ENCODE data around the gene RMI2. TPM values are rescaled to one million over a fixed set of nuclear protein-coding genes. Genes with fewer than 3 reads are reported as not detected.

RMI2 gene
- total RNA-seq, 4 donors from 2014 or later: 0.34 to 1.9 (median 0.66) TPM; not detected in 1

DNA sequence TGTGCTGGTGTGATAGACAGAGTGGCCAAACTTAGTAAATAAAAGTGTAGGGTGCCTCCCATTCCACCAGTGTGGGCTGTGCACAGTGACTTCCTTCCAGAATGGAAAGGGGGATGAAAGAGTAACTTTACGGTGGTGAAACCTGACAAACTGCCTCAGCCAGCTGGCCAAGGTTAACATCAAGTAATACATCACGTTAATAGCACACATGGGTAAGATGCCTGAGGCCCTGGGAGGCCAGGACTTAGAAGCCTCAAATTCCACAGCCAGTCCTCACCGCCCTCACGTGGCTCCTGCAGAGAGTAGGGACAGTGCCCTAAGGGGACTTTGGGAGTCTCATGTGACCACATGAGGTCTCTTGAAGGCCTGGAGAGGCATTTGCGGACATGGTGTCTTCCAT, 14.1 kb downstream of the RMI2 start:
- TF ChIP-seq, protein P1, sequence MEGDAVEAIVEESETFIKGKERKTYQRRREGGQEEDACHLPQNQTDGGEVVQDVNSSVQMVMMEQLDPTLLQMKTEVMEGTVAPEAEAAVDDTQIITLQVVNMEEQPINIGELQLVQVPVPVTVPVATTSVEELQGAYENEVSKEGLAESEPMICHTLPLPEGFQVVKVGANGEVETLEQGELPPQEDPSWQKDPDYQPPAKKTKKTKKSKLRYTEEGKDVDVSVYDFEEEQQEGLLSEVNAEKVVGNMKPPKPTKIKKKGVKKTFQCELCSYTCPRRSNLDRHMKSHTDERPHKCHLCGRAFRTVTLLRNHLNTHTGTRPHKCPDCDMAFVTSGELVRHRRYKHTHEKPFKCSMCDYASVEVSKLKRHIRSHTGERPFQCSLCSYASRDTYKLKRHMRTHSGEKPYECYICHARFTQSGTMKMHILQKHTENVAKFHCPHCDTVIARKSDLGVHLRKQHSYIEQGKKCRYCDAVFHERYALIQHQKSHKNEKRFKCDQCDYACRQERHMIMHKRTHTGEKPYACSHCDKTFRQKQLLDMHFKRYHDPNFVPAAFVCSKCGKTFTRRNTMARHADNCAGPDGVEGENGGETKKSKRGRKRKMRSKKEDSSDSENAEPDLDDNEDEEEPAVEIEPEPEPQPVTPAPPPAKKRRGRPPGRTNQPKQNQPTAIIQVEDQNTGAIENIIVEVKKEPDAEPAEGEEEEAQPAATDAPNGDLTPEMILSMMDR (IDR thresholded peaks at IDR 0.05; ENCODE audit: low read depth): no peak

DNA sequence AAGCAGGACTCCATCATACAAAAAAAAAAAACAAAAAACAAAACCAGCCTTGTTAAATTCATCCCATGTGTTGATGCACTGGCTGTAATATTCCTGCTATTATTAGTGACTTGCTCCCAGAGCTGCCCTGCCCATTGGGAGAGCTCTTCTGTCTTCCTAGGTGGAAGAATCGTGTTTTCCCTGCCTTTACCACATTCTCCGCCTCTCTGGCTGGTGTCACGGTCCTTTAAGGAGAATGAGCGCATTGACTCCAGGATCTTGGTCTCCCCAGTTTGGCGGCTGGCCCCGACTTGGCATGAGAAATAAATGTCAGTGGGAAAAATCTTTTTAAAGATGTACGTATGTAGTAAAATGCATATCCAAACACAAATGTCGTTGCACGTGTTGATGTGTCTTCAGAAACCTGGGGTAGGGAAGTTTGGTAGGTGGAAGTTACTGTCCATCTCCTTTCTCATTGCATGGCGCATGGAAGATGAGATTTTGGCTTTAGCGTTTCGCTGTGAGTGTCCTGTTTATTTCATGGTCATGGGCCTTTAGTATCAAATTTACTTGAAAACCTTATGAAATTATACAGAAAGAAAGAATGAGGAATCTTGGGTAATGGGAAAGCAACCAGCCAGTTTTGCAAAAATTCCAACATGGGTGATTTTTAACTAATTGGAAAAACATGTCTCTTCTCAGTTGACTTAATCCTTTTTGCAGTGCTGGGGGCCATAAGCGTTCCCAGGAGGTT, 15.5 kb downstream of the RMI2 start:
- TF ChIP-seq, protein P1 (IDR thresholded peaks at IDR 0.05; ENCODE audit: low read depth): no peak

DNA sequence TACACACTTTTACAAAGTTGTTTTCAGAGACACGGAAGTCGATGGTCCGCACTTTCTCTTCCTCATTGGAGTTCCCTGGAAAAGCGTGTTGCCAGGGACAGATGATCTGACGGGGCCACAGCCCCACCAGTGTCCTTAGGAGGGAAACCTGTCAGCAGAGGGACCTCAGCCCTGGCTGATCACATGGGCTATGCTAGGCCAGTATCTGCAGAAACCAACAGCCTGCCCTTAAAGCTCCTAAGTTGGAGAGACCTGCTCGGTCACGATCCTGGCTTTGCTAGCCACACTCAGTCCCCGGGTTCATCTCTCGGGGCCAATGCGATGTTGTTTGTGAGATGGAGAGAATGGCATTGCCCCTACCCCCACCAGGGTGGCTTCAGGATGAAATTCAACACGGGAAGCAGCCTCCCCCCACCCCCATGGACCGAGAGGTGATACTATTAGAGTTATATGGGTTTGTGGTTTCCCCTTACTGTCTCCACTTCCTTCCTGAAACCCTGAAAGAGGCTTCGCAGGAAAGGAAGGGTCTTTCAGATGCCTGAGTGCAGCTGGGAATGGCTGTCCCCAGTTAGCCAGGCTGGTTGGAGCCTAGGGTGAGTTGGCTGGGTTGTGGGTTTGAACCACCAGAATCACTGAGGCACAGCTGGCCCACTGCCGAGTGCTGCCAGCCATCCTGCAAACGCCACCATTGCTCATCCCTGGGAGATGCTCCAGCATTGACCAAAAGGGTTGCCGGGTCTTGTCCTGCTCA, 16.6 kb downstream of the RMI2 start:
- TF ChIP-seq, protein P1 (IDR thresholded peaks at IDR 0.05; ENCODE audit: low read depth): no peak

DNA sequence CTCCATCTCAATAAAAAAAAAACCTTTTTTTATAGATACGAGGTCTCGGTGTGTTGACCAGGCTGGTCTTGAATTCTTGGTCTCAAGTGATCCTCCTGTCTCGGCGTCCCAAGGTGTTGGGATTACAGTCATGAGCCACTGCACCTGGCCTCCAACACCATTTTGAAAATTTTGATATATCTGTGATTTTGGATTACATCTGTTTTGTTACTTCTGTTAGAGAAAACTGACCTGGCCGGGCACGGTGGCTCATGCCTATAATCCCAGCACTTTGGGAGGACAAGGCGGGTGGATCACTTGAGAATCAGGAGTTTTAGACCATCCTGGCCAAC, 18.6 kb downstream of the RMI2 start:
- TF ChIP-seq, protein P1 (IDR thresholded peaks at IDR 0.05; ENCODE audit: low read depth): no peak

DNA sequence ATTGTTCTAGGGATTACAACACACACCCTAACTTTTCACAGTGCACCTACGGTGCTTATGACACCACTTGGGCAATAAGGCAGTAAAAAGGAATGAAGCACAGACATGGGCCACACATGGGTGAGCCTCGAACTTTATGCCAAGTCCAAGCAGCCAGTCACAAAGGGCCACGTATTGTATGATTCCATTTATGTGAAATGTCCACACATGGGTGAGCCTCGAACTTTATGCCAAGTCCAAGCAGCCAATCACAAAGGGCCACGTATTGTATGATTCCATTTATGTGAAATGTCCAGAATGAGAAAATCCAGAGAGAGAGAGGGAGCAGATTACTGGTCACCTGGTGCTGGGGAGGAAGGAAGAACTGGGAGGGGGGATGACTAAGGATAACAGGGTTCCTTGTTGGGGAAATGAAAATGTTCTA, 22.2 kb downstream of the RMI2 start:
- TF ChIP-seq, protein P1 (IDR thresholded peaks at IDR 0.05; ENCODE audit: low read depth): no peak

DNA sequence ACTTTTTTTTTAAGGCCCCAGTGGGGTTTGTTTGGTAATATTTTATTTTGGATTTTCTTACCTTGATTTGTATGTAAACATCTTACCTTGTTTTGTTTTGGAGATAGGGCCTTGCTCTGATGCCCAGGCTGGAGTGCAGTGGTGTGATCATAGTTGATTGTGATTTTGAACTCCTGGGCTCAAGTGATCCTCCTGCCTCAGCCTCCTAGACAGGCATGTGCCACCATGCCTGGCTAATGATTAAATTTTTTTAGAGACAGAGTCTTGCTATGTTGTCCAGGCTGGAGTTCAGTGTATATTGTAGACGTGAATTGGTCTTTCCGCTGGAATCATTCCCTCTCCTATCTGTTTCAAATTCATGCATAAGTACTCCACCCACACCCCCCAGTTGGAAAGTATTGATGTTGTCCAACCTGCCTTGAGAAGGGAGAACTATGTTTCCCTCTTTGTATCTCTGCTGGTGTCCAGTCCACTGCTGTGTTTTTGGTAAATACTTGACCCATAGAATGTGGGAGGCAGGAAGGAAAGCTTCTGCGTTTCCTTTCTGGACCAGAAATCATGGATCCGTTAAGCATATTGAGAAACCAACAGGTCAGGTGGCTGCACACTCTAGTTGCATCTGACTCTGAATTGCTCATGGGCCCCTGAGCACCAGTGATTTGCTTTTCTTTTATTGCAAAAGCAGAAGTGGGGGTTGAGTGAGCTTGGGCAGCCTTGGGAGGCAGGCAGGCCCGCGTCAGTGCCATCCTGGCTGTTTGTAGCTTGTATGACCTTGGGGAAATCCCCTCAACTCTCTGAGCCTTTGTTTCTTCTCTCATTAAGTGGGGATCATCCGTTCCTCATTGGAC, 25.0 kb downstream of the RMI2 start:
- TF ChIP-seq, protein P1 (IDR thresholded peaks at IDR 0.05; ENCODE audit: low read depth): no peak

All from subcutaneous adipose tissue (tissue), 4 donors.